ENCODE data around the gene IFIT1. TPM values are rescaled to one million over a fixed set of nuclear protein-coding genes. Genes with fewer than 3 reads are reported as not detected.

Gene IFIT1
- total RNA-seq, 1 donor from 2014 or later = 51.1 TPM

DNA sequence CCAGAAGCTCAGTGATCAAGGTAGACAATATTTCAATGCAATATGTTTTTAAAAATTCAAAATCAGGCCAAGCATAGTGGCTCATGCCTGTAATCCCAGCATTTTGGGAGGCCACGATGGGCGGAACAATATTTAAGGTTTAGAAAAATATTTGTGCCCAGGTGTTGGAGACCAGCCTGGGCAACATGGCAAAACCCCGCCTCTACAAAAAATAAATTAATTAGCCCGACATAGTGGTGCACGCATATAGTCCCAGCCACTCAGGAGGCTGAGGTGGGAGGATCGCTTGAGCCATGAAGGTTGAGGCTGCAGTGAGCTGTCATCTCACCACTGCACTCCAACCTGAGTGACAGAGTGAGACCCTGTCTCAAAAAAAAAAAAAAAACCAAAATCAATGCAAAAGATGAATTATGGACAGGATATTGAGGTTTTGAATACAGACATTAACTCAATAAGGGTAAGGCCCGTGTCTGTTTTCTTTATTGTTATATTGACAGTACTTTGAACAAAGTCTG, 21.0 kb downstream of the IFIT1 start:
- Histone ChIP-seq H3K4me3 (peak overlapping the region; percentile 90), H3K4me1 (peaks cover 18% of the 10 kb centered on the region), H3K27ac (peak overlapping the region; percentile 98), H3K27me3 (no peaks in the 10 kb centered on the region), H3K9me3 (no peaks in the 10 kb centered on the region), H3K36me3 (peaks cover 10% of the 10 kb centered on the region)
- intact Hi-C loops (cut with DNase I) = no loop called here
- TF ChIP-seq, protein P1, sequence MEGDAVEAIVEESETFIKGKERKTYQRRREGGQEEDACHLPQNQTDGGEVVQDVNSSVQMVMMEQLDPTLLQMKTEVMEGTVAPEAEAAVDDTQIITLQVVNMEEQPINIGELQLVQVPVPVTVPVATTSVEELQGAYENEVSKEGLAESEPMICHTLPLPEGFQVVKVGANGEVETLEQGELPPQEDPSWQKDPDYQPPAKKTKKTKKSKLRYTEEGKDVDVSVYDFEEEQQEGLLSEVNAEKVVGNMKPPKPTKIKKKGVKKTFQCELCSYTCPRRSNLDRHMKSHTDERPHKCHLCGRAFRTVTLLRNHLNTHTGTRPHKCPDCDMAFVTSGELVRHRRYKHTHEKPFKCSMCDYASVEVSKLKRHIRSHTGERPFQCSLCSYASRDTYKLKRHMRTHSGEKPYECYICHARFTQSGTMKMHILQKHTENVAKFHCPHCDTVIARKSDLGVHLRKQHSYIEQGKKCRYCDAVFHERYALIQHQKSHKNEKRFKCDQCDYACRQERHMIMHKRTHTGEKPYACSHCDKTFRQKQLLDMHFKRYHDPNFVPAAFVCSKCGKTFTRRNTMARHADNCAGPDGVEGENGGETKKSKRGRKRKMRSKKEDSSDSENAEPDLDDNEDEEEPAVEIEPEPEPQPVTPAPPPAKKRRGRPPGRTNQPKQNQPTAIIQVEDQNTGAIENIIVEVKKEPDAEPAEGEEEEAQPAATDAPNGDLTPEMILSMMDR (IDR thresholded peaks at IDR 0.05) = no peak
- ATAC-seq (no peak), DNase-seq (no peak)

DNA sequence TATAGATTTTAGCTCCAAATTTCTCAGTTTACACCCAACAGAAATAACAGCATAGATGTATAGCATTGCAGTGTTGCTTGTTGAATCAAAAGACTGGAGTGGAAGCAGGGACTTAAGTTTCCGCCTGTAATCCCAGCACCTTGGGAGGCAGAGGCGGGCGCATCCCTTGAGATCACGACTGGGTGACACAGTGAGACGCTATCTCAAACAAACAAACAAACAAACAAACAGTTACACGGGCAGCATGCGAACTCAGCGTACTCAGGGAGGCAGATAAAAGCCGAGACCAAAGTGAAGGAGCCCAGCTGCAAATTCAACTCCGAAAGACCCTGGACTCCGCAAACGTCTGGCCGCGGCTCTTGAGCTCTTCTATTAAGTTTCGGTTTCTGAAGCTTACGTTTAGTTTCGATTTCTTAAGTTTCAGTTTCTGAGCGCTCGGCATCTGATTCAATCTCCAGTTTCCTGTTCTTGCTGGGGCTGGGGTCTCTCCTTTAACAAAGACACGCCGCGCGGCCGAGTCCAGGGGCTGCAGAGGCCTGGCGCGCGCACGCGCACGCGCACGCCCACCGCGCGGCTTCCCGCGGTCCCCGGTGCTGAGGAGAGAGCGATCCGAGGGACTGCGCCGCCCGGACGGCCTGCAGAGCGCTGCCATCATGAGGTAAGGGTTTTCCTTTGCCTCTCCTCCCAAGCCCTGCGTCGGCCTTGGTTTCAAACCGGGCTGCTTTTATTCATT, 21.9 kb downstream of the IFIT1 start, which contains the start of gene IFIT5:
Gene IFIT5 (plus strand): TSS at position 423 of the 733 bp plus-strand sequence. CDS start 231 bp downstream, at position 654.
- Histone ChIP-seq H3K27me3 (no peaks in the 10 kb centered on the region), H3K9me3 (no peaks in the 10 kb centered on the region), H3K27ac (peak within 1 kb of the TSS; percentile 98), H3K4me3 (peak within 1 kb of the TSS; percentile 90), H3K36me3 (peaks cover 10% of the 10 kb centered on the region), H3K4me1 (peaks cover 24% of the 10 kb centered on the region)
- intact Hi-C loops (cut with DNase I) = no loop called here
- TF ChIP-seq, protein P1 (IDR thresholded peaks at IDR 0.05) = no peak
- ATAC-seq (peak; percentile 91), DNase-seq (peak; percentile 88)

DNA sequence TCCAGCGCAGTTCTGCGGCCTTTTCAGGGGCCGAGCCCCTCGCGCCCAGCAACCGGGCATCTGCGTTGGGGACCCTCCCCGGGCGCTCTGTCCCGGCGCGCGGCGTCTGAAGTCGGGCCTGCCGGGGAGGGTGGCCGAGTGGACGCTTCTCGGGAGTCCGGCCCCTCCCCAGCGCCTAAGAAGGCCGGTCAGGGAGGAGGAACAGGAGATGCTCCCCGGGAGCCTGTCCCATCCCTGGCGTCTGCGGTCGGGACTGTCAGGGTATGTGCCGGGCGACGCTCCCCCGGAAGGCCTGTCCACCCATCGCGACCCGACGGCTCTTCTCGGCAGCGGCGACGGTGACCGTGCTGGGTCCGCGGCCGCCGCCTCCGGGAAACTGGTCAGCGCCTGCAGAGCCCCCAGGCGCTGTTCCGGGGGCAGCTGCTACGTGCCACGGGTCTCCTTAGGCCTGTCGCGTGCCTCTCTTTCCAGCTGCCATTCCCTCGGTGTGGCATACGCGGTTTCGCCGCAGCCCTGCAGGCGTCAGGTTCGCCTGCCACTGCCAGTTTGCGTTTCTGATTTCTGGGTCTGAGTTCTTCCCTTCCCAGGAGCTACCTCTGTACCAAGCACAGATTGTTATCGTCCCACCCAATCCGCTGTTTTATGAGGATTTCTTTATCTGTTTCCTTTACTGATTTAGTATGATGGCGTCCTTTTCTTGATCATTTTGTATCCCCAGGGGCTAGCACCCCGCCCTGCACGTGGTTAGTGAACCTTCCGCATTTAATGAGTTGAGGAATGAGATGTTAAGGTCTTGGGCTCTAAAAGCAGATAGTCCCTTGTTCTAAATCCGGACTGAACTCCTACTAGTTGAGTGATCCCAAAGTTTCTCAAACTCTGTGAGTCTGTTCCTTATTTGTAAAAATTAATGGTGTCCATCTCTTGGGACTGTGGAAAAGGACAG, 22.7 kb downstream of the IFIT1 start:
- H3K27ac ChIP-seq = peak overlapping the region; percentile 98
- intact Hi-C loops (cut with DNase I) = no loop called here
- no peaks in the 10 kb centered on the region for H3K9me3 ChIP-seq
- peak; percentile 76 for ATAC-seq
- peak; percentile 82 for DNase-seq
- TF ChIP-seq, protein P1 (IDR thresholded peaks at IDR 0.05) = no peak
- peaks cover 10% of the 10 kb centered on the region for H3K36me3 ChIP-seq
- peaks cover 32% of the 10 kb centered on the region for H3K4me1 ChIP-seq
- peak overlapping the region; percentile 90 for H3K4me3 ChIP-seq
- no peaks in the 10 kb centered on the region for H3K27me3 ChIP-seq

DNA sequence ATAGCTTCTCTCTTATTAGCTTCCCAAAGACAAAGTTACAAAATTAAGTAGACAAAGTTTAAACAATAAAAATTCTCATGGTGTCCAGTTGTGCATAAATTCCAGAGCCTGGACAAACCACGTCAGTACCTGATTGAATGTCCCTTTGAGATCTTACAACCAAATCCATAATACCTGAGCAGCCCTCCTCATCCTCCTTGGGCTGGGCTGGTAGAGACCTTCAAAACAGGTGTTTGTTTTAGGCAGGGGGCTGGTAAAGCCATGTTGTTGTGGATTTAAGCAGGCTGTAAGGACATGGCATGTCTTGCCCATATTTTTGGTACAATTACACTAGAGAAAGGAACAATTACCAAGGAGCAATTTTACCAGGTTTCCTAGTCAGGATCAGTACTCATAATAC, 24.0 kb downstream of the IFIT1 start:
- TF ChIP-seq, protein P1 (IDR thresholded peaks at IDR 0.05) = no peak
- intact Hi-C loops (cut with DNase I) = no loop called here
- ATAC-seq (no peak), DNase-seq (no peak)
- Histone ChIP-seq H3K27me3 (no peaks in the 10 kb centered on the region), H3K9me3 (no peaks in the 10 kb centered on the region), H3K36me3 (peaks cover 19% of the 10 kb centered on the region), H3K27ac (no peak overlapping the region), H3K4me1 (peaks cover 40% of the 10 kb centered on the region), H3K4me3 (peak overlapping the region; percentile 90)

DNA sequence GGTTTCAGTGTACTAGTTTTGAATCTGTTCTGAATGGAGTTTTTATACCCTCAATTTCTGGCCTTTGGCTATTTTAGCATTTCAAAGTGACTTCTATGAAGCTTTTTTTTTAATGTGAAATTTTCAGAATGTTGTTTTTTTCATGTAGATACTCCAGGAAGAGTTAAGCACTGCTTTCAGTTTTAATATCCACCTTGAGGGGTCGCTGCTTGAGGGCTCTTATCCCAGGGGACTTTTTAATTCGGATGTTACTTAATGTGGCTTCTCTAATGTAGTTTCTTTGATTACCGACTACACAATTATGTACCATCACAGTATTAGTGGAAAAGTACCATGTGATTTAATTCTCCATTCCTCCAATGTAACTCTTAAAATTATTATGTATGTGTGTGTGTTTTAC, 27.1 kb downstream of the IFIT1 start:
- no peak overlapping the region for H3K27ac ChIP-seq
- ATAC-seq (no peak), DNase-seq (no peak)
- H3K9me3 ChIP-seq = no peaks in the 10 kb centered on the region
- H3K36me3 ChIP-seq = peaks cover 19% of the 10 kb centered on the region
- peaks cover 40% of the 10 kb centered on the region for H3K4me1 ChIP-seq
- TF ChIP-seq, protein P1 (IDR thresholded peaks at IDR 0.05) = peak; percentile 45
- peak overlapping the region; percentile 11 for H3K4me3 ChIP-seq
- no peaks in the 10 kb centered on the region for H3K27me3 ChIP-seq
- intact Hi-C loops (cut with DNase I) = no loop called here

All from upper lobe of right lung (tissue), 1 donor.